Islet precursor cell (in vitro differentiated cells): ENCODE data around the gene PXMP4.

Experiments
- DNase-seq: peaks from one replicate; pipeline ENCODE4 v3.0.0-alpha.2; 2018

PXMP4 gene, protein sequence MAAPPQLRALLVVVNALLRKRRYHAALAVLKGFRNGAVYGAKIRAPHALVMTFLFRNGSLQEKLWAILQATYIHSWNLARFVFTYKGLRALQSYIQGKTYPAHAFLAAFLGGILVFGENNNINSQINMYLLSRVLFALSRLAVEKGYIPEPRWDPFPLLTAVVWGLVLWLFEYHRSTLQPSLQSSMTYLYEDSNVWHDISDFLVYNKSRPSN

GRCh38 chr20:33719989-33720709, at the start of gene PXMP4:
PXMP4 (minus strand) TSS chr20:33720310; CDS start chr20:33720207, 103 bp downstream.
- DNase-seq = peak; percentile 93

DNA sequence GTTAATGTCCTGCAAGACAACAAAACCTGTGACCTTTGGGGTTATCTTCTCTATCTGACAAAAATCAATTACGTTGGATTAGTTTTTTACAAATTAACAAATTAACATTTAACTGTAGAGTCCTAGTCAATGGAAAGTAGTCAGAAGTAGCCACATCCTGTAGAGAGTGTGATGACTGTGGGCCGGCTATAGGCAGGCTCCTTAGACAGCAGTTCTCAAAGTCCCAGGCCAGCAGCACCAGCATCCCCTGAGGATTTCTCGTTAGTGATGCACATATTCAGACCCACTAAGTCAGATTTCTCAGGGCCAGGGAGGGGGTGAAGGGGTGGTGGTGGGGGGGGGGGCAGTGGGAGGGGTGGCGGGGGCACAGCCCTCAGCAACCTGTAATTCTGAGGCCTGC, 48.9 kb upstream of the PXMP4 start:
- DNase-seq = peak; percentile 50

GRCh38 chr20:33767777-33768138, 47.6 kb upstream of the PXMP4 start:
- no peak for DNase-seq

DNA sequence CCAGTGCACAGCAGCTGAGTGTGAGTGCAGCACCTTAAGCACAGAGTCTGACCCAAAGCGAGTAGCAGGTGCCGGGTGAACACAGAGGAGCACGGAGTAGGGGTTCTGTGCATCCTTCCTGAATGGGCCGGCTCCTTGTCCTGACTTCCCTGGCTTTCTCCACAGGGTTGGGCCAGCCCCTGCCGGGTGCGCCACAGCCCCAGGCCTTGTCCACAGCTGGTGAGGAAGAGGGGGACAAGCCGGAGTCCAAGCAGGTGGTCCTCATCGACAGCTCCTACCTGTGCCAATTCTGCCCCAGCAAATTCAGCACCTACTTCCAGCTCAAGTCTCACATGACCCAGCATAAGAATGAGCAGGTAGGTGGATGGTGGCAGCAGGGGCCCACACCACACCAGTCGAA, 46.6 kb upstream of the PXMP4 start:
- no peak for DNase-seq

DNA sequence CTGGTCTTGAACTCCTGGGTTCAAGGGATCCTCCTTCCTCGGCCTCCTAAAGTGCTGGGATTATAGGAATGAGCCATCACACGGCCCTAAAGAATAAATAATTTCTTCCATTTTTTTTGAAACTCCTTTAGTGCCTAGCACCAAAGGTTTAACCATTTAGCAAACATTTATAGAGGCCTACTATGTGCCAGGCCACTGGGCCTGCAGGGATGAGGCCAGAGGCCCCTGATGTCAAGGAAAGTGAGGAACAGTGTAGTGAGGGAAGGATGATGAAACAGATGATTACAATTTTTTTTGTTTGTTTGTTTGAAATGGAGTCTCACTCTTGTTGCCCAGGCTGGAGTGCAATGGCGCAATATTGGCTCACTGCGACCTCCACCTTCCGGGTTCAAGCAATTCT, 45.5 kb upstream of the PXMP4 start:
- no peak for DNase-seq

- DNase-seq = no peak
Observed at GRCh38 chr20:33765099-33765498, 45.0 kb upstream of the PXMP4 start.

DNA sequence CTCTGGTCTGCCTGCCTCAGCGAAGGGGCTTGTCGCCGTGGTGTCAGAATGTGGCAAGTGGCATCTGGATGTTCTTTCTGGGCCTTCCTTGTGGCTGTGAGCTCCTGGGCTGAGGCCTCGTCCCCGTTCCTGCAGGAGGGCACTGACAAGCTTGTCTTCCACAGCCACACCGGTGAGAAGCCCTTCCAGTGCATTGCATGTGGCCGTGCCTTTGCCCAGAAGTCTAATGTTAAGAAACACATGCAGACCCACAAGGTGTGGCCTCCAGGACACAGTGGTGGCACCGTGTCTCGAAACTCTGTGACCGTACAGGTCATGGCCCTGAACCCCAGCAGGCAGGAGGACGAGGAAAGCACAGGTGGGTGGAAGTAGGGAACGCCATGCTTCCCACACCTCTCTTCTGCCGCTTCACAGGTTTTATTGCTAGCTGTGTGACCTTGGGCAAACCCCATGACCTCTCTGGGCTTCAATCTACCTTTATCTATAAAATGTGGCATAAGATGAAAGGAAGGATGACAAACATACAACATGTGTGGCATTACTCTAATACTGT, 41.7 kb upstream of the PXMP4 start:
- no peak for DNase-seq

- DNase-seq = no peak
Observed at GRCh38 chr20:33757458-33757857, 37.3 kb upstream of the PXMP4 start.

- no peak for DNase-seq
Observed at GRCh38 chr20:33757046-33757445, 36.9 kb upstream of the PXMP4 start.

- DNase-seq = peak; percentile 51
Observed at GRCh38 chr20:33755936-33756490, 35.9 kb upstream of the PXMP4 start.

- DNase-seq = peak; percentile 68
Observed at GRCh38 chr20:33753763-33754162, 33.7 kb upstream of the PXMP4 start.

DNA sequence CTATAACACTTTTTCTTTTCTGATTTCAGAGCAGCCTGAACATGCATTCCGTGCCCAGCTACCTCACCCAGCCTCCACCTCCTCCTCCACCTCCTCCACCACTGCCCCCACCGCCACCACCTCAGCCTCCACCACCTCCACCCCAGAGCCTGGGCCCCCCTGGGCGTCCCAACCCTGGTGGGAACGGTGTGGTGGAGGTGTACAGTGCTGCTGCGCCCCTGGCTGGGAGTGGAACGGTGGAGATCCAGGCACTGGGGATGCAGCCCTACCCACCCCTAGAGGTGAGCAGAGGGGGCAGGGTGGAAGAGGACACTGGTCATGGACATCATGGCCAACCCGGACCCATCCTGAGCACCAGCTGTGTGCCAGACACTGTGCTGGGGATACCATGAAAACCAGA, 33.0 kb upstream of the PXMP4 start:
- no peak for DNase-seq

DNA sequence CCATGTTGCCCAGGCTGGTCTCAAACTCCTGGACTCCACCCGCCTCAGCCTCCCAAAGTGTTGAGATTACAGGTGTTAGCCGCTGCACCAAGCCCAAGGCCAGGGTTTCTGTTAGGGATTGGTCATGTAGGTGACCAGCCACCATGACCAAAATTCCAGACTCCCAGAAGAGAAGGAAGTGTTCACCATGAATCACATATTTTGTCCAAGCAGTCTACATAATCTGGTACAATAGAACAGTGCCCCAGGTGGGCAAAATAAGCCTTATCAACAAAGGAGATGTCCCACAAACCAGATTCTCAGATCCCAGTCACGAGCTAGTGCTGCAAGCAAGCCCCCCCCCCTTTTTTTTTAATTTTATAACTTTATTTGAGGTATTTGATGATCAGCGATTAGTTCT, 31.7 kb upstream of the PXMP4 start:
- no peak for DNase-seq

- DNase-seq = no peak
Observed at GRCh38 chr20:33746325-33746998, 26.4 kb upstream of the PXMP4 start.

GRCh38 chr20:33744773-33745385, 24.8 kb upstream of the PXMP4 start:
- DNase-seq = no peak

- no peak for DNase-seq
Observed at GRCh38 chr20:33744181-33744580, 24.1 kb upstream of the PXMP4 start.

GRCh38 chr20:33740189-33740588, 20.1 kb upstream of the PXMP4 start:
- no peak for DNase-seq

DNA sequence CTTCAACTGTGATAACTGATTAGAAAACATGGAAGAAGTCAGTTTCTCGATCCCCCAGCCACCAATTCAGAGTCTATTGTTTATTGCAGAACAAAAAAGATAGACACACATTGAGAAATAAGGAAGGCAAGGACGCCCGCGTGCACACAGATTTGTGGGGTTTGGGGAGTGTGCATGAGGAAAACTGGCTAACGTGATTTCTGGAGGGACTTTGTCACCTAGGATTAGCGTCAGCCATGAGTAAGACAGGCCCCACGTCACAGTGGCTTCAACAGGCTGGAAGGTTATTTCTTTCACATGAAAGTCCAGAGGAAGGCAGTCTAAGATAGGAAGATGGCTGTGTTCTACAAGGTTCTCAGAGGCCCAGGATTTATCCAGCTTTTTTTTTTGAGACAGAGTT, 19.4 kb upstream of the PXMP4 start:
- DNase-seq = no peak

DNA sequence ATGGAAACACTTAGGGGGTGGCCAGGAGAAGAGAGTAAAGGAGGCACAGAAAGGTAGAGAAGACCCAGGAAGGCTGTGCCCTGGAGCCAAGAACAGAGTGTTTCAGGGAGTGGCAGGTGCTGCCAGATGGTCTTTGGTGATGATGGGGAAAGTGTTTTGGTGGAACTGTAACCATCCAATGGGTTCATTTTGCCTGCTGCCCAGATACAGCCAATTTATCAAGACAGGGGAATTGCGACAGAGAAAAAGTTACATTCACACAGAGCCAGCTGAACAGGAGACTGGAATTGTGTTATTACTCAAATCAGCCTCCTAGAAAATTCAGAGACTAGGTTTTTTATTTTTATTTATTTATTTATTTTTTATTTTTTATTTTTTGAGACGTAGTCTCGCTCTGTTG, 16.9 kb upstream of the PXMP4 start:
- DNase-seq = no peak

- no peak for DNase-seq
Observed at GRCh38 chr20:33733654-33734576, 13.8 kb upstream of the PXMP4 start.

- peak; percentile 93 for DNase-seq
Observed at GRCh38 chr20:33732166-33732970, 12.3 kb upstream of the PXMP4 start.
